Activated CD4-positive, CD25-positive, alpha-beta regulatory T cell (primary cell): ENCODE data around the gene PIMREG.
"Not testable (repeated sequence)": the region's sequence is repeated elsewhere in the genome, so short reads cannot be mapped to it uniquely, and the experiment has no call there.

Experiments used
- DNase-seq, 4 experiments: peaks; one replicate each; lab custom pipeline; 2025; lab: John Stamatoyannopoulos, UW

PIMREG gene

DNA sequence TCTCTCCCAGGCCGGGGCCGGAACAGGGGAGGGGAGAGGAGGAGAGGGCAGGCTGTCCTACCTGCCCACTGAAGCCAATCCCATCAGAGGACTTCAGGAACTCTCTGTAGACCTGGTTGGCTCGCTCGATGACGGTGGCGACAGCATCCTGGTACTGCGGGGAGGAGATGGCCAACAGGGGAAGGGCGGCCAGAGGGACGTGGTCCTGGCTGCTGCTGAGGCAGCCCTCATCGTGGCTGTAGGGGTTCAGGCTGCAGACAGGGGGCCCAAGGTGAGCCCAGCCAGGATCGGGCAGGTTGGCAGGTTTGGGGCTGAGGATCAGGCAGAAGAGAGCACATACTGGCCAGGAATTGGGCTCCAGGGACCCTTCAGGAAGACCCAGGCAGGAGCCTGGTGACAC lies 34.2 kb downstream of the PIMREG start:
- no peak for DNase-seq

DNA sequence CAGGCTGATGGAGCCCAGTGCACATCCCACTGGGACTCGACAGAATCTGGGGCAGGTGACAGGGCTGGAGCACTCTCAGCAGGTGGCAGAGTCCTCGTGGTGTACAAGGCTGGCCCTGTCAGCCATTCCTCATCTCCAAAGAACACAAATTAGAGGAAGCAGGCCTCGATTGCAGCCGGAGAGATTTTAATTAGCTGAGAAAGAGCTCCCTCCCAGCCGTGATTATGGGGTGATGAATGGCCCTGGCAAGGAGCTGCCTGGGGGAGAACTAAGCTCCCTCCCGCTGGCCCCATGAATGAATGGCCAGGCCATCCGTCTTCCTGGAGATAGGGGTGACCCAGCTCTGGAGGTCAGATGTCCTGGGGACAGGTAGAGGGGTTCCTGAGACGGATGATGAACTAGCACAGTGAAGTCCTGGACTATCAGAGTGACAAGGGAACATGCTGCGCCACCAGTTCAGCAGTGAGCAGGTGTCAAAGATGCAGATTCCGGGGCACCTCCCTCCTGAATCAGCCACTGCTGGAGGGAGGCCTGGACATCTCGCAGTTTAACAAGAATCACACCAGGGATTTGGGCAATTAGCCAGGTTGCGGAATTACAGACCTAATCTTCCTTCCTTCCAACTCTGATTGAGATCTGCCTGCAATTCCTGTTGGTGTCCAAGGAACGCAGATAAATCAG lies 35.5 kb downstream of the PIMREG start:
- DNase-seq = no peak

DNA sequence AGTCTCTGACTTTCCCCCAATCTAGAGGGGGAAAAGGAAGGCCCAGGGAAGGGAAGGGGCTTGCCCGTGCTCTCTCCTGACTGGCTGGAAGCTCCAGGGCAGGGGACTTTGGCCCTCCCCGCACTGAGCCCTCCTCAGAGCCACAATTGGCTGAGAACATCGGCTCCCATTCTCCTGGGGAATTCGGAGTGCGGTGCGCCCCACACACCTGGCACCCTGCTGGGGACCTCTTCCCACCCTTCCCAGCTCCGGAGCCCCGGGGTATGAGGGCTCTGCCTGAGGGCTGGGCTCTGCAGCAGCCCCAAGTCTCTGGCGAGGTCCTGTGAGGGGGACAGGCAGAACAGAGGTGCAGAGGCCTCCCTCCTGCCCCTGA lies 36.0 kb downstream of the PIMREG start:
- no peak for DNase-seq

DNA sequence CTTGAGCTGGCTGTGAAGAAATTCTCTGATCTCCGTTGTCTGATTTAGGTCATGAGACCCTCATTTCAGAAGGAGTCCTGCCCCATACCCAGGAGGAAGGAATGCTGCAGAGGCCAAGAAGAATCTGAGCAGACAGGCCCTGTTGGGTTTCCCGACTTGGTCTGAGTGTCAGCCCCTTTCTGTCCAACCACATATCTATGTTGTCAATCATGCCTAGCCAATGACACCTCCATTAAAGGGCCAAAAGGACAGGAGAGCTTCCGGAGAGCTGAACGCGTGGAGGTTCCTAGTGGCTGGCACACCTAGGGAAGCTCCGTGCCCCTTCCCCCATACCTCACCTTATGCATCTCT lies 37.8 kb downstream of the PIMREG start:
- DNase-seq = no peak

DNA sequence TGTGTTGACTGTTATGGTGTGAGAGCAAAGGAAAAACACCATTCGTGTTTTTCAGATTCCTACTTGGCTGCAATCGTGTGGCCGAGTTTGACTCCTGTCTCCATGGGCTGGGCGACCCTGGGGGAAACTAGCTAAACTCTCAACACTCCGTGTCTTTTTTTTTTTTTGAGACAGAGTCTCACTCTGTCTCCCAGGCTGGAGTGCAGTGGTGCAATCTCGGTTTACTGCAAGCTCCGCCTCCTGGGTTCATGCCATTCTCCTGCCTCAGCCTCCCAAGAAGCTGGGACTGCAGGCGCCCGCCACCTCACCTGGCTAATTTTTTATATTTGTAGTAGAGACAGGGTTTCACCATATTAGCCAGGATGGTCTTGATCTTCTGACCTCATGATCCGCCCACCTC lies 38.5 kb downstream of the PIMREG start:
- not testable (repeated sequence) for DNase-seq

DNA sequence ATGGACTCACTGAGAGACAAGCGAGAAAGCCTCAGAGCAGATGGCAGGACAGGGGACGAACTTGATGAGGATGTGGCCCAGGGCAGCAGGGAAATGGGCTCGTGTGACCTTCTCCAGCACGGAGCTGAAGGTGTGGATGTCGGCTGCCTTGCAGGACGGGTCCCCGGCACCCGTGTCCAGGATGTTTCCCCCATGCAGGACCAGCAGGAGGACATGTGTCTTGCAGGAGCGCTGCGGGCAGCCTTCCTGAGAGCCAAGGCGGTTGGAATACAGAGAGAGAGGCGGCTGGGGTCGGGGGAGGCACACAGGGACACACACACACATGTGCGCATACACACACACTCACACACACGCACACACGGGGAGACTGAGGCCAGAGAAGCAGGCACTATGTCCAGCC lies 39.3 kb downstream of the PIMREG start:
- DNase-seq = no peak

DNA sequence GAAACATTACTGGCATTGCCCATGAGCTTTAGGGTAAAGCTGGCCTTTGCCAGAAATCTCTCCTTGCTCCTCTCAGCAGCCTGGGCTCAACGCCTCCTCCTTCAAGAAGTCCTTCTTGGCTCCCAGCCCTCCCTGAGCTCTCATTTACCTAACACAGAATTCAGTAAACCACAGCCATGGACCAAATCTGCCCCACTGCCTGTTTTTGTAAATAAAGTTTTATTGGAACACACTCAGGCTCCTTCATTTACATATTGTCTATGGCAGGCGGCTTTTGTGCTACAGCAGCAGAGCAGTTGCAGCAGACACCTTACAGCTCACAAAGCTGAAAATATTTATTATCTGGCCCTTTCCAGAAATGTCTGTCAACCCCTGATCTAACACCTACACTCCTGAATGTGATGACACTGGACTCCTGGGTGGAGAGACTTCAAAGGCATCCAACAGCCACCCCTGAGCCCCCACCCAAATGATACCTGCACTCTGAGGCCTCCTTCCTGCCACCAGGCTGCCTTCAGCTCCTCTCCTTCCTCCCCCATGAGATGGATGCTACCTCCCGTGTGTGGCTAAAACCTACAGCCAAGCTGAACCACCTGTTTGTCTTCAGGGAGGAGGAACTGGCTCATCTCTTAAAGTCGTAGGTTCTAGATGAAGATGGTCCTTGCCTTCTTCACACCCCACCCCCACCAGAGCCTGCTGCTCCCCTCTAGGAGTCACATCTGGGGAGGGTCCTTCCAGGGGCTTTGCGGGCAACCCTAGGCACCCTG lies 41.6 kb downstream of the PIMREG start:
- no peak for DNase-seq

DNA sequence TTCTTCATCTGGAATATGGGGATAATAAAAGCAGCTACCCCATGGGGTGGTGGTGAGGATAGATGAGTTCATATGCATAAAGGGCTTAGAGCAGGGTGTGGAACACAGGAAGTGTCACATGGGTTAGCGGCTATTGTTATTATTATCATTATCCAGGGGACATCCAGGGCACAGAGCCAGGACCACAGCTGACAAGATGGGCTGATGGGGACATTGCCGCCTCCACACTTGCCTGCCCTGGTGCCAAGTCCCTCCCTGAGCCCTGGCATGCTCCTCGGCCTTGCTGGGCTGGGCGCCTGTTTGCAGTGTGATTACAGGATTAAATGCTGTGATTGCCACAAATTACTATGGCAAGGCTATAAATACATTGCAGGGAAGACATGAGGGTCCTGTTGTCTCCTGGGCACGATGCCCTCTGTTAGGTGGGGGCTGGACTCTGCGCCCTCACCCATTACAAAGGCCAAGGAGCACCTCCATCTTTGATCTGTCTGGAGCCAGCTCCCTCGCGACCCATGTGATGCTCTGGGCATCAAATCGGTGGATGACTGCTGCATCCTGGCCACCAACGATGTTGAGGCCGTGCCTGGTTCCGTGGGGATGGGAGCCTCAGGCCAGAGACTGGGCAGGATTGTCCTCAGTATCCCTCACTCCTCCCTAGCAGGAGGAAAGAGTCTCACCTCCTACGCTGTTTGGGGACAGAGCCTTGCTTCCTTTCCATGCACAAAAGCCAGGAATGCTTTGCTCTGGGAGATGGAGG lies 43.2 kb downstream of the PIMREG start:
- DNase-seq = no peak

DNA sequence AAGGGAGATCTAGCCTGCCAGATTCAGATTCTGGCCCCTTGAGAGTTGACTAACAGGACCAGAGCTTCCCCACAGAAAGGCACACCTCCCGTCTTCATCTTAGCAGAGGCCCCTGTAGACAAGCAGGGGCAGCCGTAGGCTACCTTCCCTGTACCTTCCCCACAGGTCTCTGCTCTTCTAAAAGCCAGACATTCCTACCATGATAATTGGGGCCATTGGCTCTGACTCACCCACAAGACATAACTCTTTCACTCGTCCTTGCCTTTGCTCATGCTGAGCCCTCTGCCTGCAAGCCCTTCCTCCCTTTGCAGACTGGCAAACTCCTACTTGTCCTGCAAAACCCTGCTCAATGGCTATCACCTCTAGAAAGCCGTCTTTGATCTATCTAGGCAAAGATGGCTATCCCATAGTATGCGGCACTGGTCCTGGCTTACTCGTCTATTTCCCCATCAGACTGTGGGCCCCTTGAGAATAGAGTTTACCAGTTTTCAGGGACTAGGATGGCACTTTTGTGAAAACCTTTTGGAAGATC lies 43.8 kb downstream of the PIMREG start:
- no peak for DNase-seq

DNA sequence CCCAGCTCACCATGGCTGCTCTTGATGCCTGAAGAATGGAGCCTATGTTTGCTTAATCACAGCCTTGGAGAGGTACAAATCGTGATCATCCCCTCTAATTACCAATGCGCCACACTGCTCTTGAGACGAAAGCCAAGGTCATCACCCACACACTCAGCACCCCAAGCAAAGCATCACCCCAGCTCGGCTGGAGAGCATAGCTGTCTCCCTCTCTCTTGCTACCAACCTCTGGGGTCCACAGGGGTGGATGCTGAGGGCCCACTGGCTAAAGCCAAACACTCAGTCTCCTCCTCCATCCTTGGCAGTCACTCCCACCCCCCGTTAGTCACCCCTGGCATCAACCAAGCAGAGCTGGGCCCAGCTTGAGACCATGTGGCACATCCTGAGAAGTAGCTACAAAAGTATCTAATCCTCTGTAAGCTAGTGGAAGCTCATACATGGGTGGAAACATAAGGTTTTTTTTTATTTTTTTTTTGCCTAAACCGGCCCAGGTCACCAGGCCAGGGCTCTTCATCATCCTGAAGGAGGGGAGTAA lies 44.8 kb downstream of the PIMREG start:
- no peak for DNase-seq

DNA sequence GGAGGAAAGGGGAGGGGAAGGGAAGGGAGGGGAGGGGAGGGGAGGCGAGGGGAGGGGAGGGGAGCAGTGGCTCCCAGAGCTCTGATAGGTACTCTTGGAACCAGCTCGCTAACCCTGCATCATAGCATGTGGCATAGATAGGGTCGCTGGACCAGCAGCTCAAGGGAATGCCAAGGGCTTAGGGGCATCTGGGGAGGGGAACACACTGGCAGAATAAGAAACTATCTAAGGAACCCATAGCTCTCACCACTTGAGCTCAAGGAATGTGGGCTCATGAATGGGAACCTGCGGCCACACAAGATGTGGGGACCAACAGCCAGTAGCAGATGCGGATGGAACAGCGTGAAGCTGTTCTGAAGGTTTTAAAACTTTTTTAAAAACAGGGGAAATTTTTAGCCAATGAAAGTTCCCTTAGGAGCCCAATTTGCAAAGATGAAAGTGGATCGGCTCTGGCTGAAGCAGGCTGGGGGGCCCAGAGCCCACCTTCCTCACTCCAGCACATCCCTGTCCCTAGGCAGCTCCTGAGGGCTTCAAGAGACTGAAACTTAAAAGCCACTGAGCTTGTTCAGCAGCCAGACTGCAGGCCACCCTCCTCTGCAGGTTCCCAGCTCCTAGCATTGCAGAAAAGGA lies 46.9 kb downstream of the PIMREG start:
- no peak for DNase-seq

DNA sequence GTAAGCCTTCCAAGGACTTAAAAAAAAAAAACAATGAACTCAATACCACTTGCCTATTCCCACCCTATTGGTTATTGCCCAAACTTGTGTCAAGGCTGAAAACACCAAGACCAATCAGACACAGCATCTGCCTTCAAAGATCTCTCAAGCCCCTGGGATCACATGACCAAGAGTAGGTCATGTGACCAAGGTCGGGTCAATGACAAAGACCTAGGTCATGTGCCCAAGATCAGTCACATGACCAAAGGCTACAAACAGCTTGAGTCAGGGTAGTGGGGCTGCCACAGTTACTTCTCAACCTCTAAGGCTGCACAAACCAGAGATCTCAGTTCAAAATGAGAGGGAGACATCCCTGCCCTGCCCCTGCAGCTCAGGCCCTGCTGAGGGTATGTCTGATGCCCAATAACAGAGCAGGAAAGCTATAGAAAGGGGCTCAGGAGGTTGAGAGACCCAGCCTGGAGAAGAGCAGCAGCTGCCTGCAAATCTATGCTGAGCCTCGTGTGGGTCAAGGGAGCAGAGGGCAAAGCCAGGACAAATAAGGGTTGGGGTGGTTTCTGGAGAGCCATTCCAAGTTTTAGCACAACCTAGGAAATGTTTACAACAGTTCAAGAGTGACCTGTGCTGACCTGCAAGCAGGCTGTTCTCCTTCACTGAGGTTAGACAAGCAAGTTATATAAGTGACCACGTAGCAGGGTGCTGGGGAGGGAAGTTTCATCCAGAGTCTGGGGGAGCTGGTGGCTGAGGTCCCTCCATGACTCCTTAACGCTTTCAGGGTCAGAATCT lies 48.8 kb downstream of the PIMREG start:
- DNase-seq = no peak

DNA sequence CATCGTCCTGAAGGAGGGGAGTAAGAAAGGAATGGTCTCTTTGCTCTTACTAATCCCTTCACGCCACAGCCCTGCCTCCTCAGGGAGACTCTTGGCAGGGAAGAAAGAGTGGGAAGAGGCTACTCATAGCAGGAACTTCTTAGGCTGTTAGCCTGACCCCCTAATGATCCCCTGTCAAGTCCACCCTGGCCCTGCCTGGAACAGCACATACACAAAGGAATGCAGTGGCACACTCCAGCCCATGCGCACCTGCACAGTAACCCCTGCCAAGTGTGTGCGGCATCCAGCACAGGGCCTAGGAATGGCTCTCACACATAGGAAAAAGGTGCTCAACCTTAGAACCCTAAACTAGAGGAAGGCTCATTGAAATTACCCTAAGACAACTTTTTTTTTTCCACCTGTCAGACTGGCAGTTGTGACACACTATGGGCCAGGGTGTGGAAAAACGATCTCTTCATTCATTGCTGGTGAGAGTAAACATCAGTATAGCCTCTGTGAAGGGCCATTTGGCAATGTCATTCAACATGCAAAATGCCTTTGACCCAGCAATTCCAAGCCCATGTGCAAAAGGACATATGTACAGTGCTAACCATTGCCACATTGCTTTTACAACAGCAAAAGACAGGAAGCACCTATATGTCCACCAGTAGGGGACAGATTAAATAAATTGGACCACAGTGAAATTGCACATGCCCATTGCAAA lies 50.1 kb downstream of the PIMREG start:
- no peak for DNase-seq

DNA sequence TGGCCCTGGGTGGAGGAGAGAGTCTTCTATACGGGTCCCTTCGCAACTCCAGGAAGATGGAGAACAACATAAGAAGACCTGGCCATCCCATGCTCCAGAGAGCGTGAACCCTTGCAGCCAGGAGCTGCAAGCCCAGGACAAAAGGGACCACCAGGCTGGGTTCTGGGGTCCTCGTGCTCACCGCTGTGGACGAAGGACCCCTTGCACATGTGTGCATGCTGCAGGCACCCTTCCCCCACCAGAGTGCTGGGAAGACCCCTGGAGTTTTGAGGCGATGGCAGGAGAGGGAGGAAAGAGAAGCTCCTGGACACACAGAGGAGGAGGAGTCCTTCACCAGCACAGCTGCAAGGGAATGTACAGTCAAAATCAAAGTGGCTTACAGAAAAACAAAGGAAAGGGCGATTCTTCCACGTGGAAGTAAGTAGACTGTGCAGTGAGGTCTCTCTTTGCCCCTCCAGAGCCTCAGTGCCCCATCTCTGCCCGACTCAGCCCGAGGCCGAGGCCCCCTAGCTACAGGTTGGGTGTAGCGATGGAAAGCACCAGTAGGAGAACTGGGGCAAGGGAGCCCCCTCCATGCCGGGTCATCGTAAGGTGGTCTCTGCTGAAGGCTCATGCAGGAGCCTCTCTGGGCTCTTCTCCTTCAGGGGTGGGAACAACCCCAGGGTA lies 51.3 kb downstream of the PIMREG start:
- DNase-seq = no peak

DNA sequence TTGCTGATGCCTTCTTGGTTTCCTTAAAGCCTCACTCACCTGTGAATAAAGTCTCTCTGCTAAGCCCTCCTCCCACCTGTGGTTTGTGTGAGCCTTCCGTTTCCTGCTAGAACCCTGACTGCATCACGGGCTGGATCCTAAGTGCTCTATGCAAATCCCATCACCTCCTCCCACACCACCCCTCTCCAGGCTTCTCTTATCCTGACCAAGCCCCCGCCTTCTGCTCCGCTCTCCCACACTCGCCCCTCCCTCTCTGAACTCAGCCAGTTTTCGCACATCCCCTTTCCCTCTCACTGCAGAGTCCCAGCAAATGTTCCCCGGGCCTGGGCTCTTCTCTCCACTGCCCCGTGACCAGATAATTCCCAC lies 51.8 kb downstream of the PIMREG start:
- no peak for DNase-seq

DNA sequence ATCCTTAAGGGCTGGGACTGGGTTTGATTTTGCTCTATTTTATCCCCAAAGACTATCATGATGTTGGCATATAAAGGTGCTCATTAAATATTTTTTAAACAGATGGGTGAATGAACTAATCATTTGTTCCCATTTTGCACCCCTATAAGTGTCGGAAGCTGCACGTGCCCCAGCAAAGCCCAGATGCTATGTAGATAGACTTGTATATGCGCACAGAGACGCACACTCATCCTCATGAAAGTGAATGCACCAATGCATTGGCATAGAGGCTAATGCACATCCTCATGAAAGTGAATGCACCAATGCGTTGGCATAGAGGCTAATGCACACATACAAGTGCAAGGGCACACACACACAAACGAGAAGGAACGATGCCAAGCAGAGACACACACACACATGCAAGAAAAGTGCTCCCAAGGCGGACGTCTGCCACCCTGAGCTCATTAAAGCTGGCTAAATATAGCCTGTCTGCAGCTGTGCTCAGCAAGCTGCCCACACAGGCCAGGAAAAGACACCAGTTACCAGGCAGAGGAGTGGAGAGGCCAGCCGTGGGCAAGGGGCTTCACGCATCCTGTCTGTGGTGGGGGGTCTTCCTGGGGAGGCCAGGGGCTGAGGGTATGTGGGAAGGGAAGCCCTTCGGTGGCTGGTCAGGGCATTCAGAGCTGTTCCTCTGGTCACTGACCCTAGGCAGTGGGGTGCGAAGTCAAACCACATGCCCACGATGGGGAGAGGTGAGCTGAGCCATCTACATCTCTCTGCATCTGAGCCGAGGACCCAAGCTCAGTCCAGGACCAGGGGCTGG lies 52.6 kb downstream of the PIMREG start:
- no peak for DNase-seq

DNA sequence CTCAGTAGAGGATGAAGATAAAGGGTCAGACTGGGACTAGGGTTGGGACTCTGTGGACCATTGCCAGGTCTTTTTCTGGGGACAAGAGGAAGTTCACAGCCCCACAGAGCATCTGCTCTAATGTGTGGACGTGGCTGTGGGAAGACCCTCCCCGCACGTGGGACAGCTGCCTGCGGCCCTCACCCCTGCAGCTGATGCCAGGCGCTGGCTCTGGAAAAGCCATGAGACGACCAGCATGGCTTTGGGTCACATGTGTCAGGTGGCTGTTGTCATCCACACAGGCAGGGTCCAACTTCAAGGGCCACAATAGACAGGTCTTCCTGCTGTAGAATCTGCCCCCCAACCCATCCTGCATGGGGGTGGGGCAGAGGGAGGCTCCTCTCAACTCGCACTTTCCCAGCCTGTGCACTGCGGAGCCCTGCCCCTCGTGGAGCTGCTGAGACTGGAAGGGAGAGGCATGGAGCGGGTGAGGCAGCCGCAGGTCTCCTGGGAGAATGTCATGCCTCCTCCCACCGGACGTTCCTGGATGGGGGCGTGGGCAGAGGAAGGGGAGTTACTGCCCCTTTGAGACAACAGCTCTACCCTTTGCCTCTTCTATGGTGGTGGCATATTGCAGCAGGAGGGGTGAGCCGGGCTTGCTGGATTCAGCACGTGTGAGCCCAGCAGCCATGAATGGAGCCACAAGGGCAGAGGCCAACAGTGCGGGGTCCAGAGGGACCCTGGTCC lies 53.4 kb downstream of the PIMREG start:
- no peak for DNase-seq

DNA sequence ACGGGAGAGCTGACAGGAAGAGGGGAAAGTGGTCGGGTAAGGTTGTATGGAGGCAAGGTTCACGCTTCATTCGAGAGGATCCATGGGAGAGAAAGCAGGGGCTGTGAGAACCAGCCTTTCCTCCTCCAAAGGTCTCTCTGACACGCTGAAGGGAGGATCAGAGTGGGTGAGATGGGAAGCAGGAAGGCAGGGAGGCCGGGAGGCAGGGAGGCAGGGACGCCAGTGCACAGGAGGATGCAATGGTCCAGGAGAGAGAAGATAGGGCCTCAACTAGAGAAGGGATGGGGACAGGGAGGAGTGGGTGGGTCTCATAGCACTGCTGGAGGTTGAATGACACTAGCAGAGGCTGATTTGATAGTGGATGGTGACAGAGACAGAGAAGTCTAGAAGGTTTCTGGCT lies 54.1 kb downstream of the PIMREG start:
- DNase-seq = no peak
